H7 (cell line): ENCODE results near the gene SDF4. TPM values are rescaled to one million over a fixed set of nuclear protein-coding genes. Genes with fewer than 3 reads are reported as not detected.

Experiments used
- DNase-seq: peaks from one replicate; pipeline ENCODE4 v3.0.0; 2012
- H3K27me3 ChIP-seq: 2 replicates; pipeline ENCODE4 v1.6.0; 2011; ENCODE audit warnings: mild to moderate bottlenecking, low read length; ENCODE audit not compliant: control insufficient read depth, insufficient read depth
- H3K36me3 ChIP-seq: replicated peaks from 2 replicates; pipeline ENCODE4 v1.5.1; 2011; ENCODE audit warnings: low read length; ENCODE audit not compliant: control insufficient read depth, insufficient read depth
- H3K4me3 ChIP-seq: 2 replicates; pipeline ENCODE4 v1.5.1; 2011; ENCODE audit warnings: low read depth, mild to moderate bottlenecking, control low read depth, low read length, moderate library complexity; ENCODE audit not compliant: insufficient read depth
- total RNA-seq: library from RNA; depleted of rRNA; stranded (reverse); fragments of >200 nt; shearing (Covaris generic); gene quantifications from 2 replicates; pipeline ENCODE4 v1.2.3, GENCODE V29; 2014

Gene SDF4
- total RNA-seq, 1 experiment from 2014 or later, result 127 TPM

DNA sequence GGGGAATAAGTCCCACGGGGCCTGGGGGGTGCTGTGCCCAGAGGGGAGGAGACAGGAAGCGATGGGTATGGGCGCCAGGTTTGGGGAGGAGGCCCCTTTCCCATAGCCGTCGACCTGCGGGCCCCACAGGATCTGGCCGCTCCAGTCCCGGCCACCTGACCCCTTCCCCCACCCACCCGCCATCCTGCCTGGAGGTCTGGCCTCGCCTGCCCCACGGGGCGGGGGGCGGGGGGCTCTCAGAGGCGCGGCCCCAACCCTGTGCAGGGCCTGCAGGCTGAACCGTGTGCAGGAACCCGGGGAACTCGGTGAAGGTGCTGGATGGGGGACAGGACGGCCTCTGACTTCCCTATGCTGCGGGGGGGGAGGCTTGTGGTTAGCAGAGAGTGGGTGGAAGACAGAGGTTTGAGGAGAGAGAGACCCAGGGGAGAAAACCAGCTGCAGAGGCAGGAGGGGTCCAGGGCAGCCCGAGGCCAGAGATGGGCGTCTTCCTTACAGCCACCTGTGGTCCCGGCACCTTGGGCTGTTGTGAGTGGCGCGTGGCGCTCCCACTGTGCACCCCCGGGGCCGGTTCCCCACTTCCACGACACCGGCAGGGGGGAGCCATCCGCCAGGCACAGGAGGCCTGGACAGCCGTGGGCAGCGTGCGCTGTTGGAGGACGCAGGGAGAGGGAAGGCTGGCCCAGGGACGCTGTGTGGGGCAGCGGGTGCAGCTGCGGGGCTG, 22.9 kb downstream of the SDF4 start:
- peak; percentile 78 for DNase-seq
- Histone ChIP-seq H3K36me3 (no peaks in the 10 kb centered on the region), H3K4me3 (no peak overlapping the region), H3K27me3 (peaks cover 3% of the 10 kb centered on the region; the same call in 1 of the 2 replicates)

DNA sequence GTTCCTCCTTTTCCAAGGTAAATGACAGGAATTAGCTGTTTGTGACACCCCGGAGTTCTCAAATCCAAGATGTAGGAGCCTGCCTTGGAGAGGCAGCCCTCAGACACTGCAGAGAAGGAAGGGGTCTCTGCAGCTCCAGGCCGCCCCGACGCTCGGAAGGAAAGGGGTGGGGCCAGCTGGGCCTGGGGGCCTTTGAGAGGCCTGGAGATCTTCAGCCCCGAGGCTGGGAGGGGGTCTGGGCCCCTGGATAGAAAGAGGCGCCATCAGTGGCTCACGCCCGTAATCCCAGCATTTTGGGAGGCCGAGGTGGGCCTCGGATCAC, 24.3 kb downstream of the SDF4 start:
- Histone ChIP-seq H3K4me3 (no peak overlapping the region), H3K36me3 (no peaks in the 10 kb centered on the region), H3K27me3 (peaks cover 3% of the 10 kb centered on the region; the same call in 1 of the 2 replicates)
- peak; percentile 68 for DNase-seq

DNA sequence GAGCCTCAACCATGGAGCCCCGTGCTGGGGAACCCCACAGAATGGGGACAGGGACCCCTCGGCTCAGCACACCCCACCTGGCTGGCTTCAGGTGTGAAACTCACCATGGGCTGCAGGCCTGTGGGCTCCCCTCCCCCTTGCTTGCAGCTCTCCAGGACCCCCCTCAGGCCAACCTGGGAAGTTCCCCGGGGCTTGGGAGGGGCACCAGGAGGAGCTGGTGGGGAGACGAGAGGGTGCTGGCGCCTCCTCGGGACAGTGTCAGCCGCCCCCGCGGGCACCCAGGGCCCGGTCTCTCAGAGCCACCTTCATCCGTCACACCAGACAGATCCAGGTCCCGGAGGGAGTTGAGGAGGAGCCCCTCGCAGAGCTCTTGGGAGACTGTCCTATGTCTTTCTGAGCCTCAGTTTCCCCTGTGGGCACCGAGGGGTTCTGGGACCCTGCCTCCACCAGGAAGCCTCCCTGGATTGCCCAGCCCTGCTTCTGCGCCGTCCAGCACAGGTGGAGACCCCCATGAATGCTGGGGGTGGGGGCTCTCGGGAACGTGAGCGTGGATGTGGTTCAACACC, 24.8 kb downstream of the SDF4 start:
- DNase-seq, result peak; percentile 83
- Histone ChIP-seq H3K27me3 (peaks cover 3% of the 10 kb centered on the region; the same call in 1 of the 2 replicates), H3K4me3 (no peak overlapping the region), H3K36me3 (no peaks in the 10 kb centered on the region)

DNA sequence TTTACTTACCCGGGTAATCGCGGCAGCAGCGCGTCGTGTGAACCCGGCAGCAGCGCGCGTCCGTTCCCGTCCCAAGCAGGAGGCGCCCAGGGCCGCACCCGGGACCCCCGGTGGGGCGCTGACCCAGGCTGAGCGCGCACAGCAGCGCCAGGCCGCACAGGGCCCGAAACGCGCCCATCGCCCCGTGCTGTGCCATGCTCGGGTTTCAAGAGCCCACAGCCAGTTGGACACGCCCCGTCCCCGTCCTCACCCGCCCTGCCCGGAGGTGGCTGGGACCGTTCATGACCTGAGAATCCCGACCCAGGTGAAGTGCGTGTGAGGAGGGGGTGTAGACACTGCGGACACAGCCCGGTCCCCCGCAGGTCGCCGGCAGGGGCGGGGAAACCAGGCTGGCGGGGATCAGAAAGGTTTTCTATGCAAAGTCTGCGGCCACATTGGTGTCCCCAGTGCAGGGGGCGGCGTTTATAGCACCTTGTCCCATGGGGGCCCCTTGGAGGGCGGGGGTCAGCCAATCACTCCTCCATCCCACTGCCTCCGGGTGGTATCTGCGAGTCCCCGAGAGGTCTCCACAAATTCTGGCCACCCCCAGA, 25.3 kb downstream of the SDF4 start, which contains the start of gene TNFRSF18:
TNFRSF18 (minus strand) TSS at position 217 of the 590 bp plus-strand sequence; CDS start at position 196, 21 bp downstream.
- Histone ChIP-seq H3K4me3 (peak within 1 kb of the TSS; percentile 3; the same call in 1 of the 2 replicates), H3K27me3 (peaks cover 5% of the 10 kb centered on the region), H3K36me3 (no peaks in the 10 kb centered on the region)
- peak; percentile 92 for DNase-seq

DNA sequence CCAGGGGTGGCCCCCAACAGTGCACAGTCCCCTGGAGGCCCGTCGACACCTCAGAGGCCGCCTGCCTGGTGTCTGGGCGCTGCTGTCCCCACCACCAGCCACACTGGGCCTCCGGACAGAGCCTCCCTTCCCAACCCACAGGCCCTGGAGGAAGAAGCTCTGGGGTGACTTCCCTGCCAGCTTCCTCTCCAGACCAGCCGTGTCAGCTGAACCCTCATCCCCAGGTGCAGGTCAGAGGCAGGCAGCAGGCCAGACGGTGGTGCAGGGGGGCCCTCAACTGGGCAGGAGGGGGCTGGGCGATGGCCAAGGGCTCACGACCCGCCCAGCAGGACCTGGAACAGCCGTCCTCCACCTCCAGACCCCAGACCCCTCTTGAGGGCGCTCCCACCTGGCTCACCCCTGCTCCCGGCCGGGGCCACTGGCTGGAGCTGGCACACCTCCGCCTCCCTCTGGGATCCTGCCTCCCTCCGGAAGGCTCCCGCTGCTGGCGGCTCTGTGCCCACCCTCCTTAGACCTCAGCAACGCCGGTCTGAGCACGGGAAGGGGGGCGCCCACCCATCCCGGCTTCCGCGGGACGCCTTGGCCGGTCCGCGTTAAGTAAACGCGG, 25.9 kb downstream of the SDF4 start:
- Histone ChIP-seq H3K36me3 (no peaks in the 10 kb centered on the region), H3K27me3 (peaks cover 5% of the 10 kb centered on the region), H3K4me3 (no peak overlapping the region; the same call in 1 of the 2 replicates)
- peak; percentile 86 for DNase-seq

DNA sequence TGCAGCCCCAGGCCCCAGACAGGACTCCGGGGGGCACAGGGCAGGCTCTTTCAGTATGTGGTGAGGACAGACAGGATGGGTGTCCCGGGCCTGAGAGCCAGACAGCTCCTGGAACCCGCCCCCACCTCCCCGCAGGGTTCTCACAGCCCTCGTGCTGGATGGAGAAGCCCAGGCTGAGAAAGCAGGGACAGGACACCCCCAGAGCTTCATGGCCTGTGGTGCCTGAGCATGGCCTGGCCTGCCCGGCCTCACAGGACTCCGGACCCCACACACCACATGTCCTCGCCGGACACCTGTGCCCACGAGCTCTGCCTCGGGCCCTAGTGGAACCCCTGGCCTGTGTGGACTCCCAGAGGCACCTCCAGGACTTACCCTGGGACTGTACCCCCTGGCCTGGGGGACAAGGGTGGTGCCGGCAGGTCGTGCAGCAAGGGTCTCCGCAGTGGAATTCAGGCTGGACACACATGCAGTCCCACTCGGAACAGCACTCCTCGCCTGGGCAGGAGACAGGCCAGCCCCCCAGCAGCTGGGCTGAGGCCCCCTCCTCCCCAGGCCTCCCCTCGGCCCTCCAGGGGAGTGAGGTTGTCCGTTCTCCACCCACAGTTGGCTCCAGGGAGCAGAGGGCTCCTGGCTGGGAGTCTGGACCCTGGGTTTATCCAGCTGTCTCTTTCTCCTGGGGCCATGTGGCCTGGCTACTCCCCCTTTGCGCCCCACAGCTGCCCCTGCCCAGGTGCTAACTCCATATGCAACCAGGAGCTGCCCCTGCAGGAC, 26.6 kb downstream of the SDF4 start:
- peaks cover 5% of the 10 kb centered on the region for H3K27me3 ChIP-seq
- H3K4me3 ChIP-seq, result no peak overlapping the region
- DNase-seq, result peak; percentile 69
- no peaks in the 10 kb centered on the region for H3K36me3 ChIP-seq

DNA sequence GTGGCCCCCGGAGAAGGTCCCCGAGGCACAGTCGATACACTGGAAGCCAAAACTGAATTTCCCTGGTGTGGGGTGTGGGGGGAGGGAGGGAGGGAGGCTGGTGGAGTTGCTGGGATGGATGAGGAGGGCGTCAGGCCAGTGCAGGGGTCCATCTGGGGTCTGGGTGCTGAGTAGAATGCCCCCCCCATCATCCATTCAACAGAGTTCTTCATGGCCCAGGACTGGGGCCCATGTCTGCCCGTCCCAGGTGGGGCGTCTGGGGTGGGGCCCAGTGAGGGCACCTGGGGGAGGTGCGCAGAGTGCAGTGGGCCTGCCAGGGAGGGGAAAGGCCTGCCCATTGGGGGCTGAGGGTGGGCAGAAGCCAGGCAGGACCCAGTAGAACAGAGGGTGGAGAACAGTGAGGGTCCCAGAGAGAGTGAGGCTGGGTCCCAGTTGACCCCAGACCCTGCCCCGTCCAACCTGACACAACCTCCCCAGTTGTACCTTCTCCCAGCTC, 27.3 kb downstream of the SDF4 start:
- no peak overlapping the region for H3K4me3 ChIP-seq
- no peaks in the 10 kb centered on the region for H3K36me3 ChIP-seq
- peaks cover 5% of the 10 kb centered on the region for H3K27me3 ChIP-seq
- DNase-seq, result peak; percentile 57

DNA sequence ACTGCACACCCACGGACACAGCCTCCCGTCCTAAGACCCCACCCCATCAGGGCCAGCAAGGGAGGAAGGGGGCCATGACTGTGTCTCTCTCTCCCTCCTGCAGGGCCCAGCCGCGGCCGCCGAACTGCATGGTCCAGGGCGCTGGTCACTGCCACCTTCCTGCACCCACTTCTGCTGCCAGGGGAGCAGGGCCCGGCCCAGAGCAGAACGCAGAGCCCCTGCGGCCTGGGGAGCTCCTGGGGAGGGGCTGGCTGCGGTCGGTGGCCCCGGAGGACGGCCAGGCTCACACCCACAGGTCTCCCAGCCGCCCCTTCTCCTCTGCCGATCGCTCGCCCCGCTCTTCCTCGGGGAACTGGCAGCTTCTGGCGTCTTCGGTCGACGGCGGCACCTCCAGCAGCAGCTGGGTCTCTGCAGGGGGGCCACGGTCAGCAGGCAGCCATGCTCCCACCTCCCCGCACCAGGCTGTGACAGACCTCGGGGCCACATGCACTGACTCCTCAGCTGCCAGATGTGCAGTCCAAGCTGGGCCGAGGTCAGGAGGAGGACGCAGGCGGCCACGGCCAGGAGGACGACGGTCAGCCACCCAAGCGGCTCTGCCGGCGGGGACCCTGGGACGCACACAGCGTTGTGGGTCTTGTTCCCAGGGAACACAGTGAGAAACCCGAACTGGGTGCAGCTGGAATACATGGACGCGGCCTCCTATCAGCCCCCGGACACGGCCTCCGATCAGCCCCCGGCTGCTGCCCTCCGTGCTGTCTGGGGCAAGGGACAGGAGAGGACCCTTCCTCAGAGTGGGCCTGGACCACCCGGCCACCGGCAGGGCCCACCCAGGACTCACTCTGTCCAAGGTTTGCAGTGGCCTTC, 28.0 kb downstream of the SDF4 start:
- Histone ChIP-seq H3K27me3 (peaks cover 5% of the 10 kb centered on the region), H3K4me3 (no peak overlapping the region), H3K36me3 (no peaks in the 10 kb centered on the region)
- peak; percentile 74 for DNase-seq

DNA sequence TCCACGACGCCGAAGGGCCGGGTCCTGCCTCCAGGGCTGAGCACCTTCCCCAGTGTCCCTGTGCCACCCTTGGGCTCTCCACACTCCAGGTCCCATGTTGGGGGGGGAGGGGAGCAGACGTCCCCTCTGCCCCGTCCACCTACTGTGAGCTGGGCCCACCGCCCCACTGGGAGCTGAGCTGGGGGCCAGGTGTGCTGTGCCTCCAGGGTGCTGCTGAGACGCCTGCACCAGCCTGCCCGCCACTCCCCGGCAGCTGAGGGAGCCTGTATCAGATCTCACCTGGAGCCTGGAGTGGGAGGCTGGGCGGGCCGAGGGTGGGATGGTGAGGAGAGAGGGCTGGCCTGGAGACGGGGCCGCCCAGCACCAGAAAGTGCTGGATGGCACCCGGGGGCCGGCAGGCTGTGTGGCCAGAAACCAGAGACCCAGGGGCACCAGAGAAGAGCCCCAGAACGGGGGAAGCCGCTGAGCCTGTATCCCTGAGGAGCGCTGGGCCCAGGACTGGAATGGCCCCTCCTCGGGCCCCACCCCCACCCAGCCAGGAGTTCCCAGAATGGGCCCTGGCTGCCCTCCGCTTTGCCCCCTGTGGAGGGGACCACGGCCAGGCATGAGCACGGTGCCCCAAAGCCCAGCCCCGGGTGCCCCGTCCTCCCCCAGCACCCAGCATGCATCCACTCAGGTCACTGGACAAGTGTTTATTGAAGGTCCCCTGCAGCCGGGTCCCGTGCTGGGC, 28.8 kb downstream of the SDF4 start:
- Histone ChIP-seq H3K27me3 (peaks cover 5% of the 10 kb centered on the region), H3K36me3 (no peaks in the 10 kb centered on the region), H3K4me3 (no peak overlapping the region)
- DNase-seq, result peak; percentile 82

DNA sequence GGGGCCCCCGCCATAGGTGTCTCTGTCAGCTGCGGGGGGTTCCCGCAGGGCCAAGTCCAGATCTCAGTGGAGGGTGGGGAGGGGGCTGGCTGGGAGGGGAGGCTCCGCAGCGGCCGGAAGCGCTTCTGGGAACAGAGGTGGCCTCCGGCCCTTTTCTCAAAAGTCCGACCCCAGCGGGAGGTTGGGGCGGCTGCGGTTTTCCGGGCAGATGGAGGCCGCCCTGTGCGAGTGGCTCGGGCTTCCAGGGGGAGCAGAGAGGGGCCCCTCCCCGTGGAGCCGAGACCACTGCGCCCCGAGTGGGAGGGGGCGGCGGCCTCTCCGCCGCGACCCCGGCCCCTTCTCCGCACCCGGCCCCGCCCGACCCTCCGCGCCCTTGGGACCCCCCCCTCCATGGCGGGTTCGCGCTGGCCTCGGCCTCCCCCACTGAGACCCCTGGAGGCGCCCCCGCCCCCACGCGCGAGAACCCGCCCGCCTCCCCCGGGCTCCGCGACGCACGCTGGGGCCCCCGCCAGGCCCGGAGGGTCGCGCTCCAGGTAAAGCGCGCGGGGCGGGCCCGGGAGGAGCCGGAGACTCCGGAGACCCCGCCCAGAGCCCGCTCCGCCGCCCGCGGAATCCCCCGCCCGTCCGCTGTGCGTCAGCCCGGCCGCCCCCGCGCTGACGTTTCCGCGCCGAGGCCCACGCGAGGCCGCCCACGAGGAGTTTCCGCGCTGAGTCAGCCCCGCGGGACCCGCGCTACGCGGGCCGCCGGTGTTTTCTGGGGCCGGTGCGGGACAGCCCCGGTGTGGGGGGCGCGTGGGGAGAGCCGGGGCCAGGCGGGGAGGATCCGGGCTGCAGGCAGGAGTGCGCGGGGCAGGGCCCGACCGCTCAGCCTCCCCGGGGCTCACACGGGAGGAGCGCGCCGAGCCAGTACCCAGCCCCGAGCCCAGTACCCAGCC, 30.7 kb downstream of the SDF4 start:
- Histone ChIP-seq H3K4me3 (peak overlapping the region; percentile 56), H3K27me3 (peaks cover 2% of the 10 kb centered on the region), H3K36me3 (no peaks in the 10 kb centered on the region)
- DNase-seq, result peak; percentile 97

DNA sequence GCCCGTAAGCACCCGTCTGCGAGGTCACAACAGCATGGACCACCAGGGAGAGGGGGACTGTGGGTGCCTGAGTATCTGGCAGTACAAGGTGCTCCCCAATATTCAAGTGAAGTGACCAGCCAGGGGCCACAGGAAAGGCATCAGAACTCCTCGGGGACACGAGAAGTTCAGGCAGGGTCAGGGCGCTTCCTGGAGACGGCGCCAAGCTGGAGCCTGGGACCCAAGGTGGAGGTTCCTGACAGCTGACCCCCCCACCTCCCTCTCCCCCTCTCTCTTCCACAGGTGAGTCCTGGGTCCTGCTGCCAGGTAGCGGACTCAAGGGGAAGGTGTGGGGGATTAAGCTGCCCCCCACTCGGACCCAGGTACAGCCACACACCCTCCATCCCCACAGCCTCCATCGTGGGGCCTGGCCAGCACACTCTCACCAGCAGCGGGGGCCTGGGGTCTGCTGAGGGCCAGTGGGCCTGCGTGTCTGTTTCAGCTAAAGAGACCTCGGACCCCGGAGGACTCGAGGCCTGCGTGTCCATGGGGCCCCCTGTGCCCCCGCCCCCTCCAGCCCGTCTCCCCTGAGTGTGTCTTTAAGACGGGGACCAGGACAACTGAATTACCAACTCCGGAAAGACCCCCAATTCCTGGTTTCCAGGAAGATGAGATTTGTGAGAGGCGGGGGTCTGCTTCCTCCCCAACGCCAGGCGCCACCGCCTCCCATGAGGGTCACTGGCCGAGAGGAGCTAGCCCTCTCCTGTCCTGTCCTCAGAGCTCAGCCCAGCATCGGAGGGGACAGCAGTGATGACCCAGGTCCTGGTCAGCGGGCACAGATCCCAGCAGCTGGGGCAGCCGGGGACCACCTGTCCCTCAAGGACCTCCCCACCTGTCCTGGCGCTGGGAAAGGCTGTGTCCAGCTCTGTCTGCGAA, 31.6 kb downstream of the SDF4 start:
- H3K4me3 ChIP-seq, result no peak overlapping the region; the same call in 1 of the 2 replicates
- peak; percentile 84 for DNase-seq

More for the DNA sequence above, 31.6 kb downstream of the SDF4 start:
- no peaks in the 10 kb centered on the region for H3K36me3 ChIP-seq
- peaks cover 2% of the 10 kb centered on the region for H3K27me3 ChIP-seq
